Lung (tissue), 12 donors: ENCODE data around the gene TRPM2. TPM values are rescaled to one million over a fixed set of nuclear protein-coding genes. Genes with fewer than 3 reads are reported as not detected.
A peak's percentile ranks its signal among the peaks of the same experiment; 100 is the strongest.

Source experiments
- ATAC-seq: fragments of 200-7000 bp; cut with Tn5 transposase; one replicate; pipeline ENCODE4 v1.9.1; 2020; ENCODE audit warnings: moderate number of reproducible peaks; ENCODE audit not compliant: insufficient read depth, low FRiP score
- DNase-seq, 3 donors: peaks; one replicate each; pipeline ENCODE4 v3.0.0-alpha.2; 2013 to 2017
- H3K27ac ChIP-seq, 2 donors: one replicate each; pipeline ENCODE4 v1.5.1; 2013; ENCODE audit warnings: mild to moderate bottlenecking in 2 of 2, moderate library complexity in 2 of 2, control low read depth in 1 of 2, inconsistent platforms in 1 of 2, low read depth in 1 of 2, low read length in 1 of 2
- H3K27me3 ChIP-seq, 3 donors: one replicate each; pipeline ENCODE4 v1.5.1; 2013; ENCODE audit warnings: low read length in 2 of 3; ENCODE audit not compliant: control insufficient read depth in 3 of 3, insufficient read depth in 3 of 3
- H3K36me3 ChIP-seq, 4 donors: one replicate each; pipeline ENCODE4 v1.5.1; 2013; ENCODE audit warnings: low read length in 4 of 4, mild to moderate bottlenecking in 1 of 4, moderate library complexity in 1 of 4; ENCODE audit not compliant: control insufficient read depth in 4 of 4, insufficient read depth in 4 of 4
- H3K4me1 ChIP-seq, 5 donors: one replicate each; pipeline ENCODE4 v1.5.1; 2013; ENCODE audit warnings: low read length in 5 of 5, mild to moderate bottlenecking in 2 of 5, moderate library complexity in 1 of 5; ENCODE audit not compliant: control insufficient read depth in 5 of 5, insufficient read depth in 5 of 5
- H3K4me3 ChIP-seq: one replicate; pipeline ENCODE4 v1.5.1; 2013; ENCODE audit warnings: mild to moderate bottlenecking, control low read depth, moderate library complexity
- H3K9ac ChIP-seq, 2 donors: one replicate each; pipeline ENCODE4 v1.5.1; 2013; ENCODE audit warnings: low read length in 2 of 2, control low read depth in 1 of 2; ENCODE audit not compliant: insufficient read depth in 1 of 2
- H3K9me3 ChIP-seq, 4 donors: one replicate each; pipeline ENCODE4 v1.5.1; 2013; ENCODE audit warnings: low read length in 3 of 4, mild to moderate bottlenecking in 1 of 4, moderate library complexity in 1 of 4; ENCODE audit not compliant: control insufficient read depth in 4 of 4, insufficient read depth in 3 of 4
- CTCF ChIP-seq: IDR thresholded peaks from 2 replicates; pipeline ENCODE4 v1.5.1; 2012; ENCODE audit warnings: mild to moderate bottlenecking; ENCODE audit errors: control extremely low read depth, extremely low read depth
- WGBS, 2 donors: extraction: QIAGEN DNeasy Blood & Tissue Kit; methylation state at CpG; one replicate each; pipeline ENCODE4 v1.1.7; 2013; 5-methylcytosine and 5-hydroxymethylcytosine counted together
- polyA plus RNA-seq, 2 donors: library from polyadenylated mRNA; stranded (reverse); fragments of 200-250 nt; gene quantifications; one replicate each; pipeline ENCODE4 v1.2.1, GENCODE V29; 2013
- total RNA-seq, 2 donors: library from RNA; depleted of rRNA in 1 of 2; stranded (reverse); fragments of >200 nt in 1 of 2; gene quantifications; one replicate each; pipeline ENCODE4 v1.2.1, GENCODE V29; 2014 to 2021
- donor health status: control.
- donor health status: control.
- donor health status: Bipolar disorder and iron deficiency.
- donor health status: healthy.
- donor health status: DM: yes; HTN: yes; CAD: no.

TRPM2 gene
- total and polyA plus RNA-seq, 4 donors = 5.9 to 26.2 (median 10.3) TPM

- Histone ChIP-seq H3K27ac (no peak overlapping the region), H3K9ac (no peak overlapping the region), H3K4me1 (peaks cover 0 to 15% (median 9%) of the 10 kb centered on the region in 5 donors), H3K9me3 (peaks cover 0 to 3% (median 0%) of the 10 kb centered on the region in 4 donors), H3K36me3 (peaks cover 0 to 11% (median under 1%) of the 10 kb centered on the region in 4 donors), H3K27me3 (no peaks in the 10 kb centered on the region), H3K4me3 (no peak overlapping the region)
- DNase-seq (no peak), ATAC-seq (no peak)
- 88 to 93% methylated on average over 8 of the region's 8 CpGs for WGBS, 2 donors
- TF ChIP-seq CTCF = no peak
Measured at GRCh38 chr21:44460441-44460755, 107.0 kb downstream of the TRPM2 start.

- no peak overlapping the region for H3K27ac ChIP-seq
- H3K4me3 ChIP-seq = no peak overlapping the region
- no peaks in the 10 kb centered on the region for H3K27me3 ChIP-seq
- ATAC-seq (no peak), DNase-seq (peak in 1 of 3 donors; percentile 10)
- H3K9me3 ChIP-seq = peaks cover 0 to 3% (median 0%) of the 10 kb centered on the region in 4 donors
- no peak for TF ChIP-seq CTCF
- H3K36me3 ChIP-seq = peaks cover 0 to 11% (median under 1%) of the 10 kb centered on the region in 4 donors
- peaks cover 0 to 13% (median 7%) of the 10 kb centered on the region in 5 donors for H3K4me1 ChIP-seq
- 97 to 98% methylated on average over 8 of the region's 8 CpGs for WGBS, 2 donors
- H3K9ac ChIP-seq = no peak overlapping the region
Measured at GRCh38 chr21:44461005-44461404, 107.6 kb downstream of the TRPM2 start.

- DNase-seq = peak; percentile 47 to 64 (median 48)
- Histone ChIP-seq H3K27me3 (no peaks in the 10 kb centered on the region), H3K4me3 (no peak overlapping the region), H3K27ac (no peak overlapping the region), H3K9me3 (peaks cover 0 to 3% (median 0%) of the 10 kb centered on the region in 4 donors), H3K36me3 (peaks cover 0 to 11% (median under 1%) of the 10 kb centered on the region in 4 donors), H3K4me1 (peaks cover 0 to 9% (median 2%) of the 10 kb centered on the region in 5 donors), H3K9ac (no peak overlapping the region)
- ATAC-seq = no peak
- 72 to 86% methylated on average over 15 of the region's 15 CpGs for whole genome bisulfite sequencing, 2 donors
- no peak for TF ChIP-seq CTCF
Measured at GRCh38 chr21:44461464-44462001, 108.1 kb downstream of the TRPM2 start.
